NCI-H1694 treated with DMSO at 0.1 percent for 48 hours (cell line): Measurements from ENCODE around the gene REEP3.
A peak's percentile ranks its signal among the peaks of the same experiment; 100 is the strongest.
"Not testable (repeated sequence)": the region's sequence is repeated elsewhere in the genome, so short reads cannot be mapped to it uniquely, and the experiment has no call there.

Experiments
- DNase-seq: peaks from one replicate; lab custom pipeline; 2025; lab: John Stamatoyannopoulos, UW

The REEP3 gene

DNA sequence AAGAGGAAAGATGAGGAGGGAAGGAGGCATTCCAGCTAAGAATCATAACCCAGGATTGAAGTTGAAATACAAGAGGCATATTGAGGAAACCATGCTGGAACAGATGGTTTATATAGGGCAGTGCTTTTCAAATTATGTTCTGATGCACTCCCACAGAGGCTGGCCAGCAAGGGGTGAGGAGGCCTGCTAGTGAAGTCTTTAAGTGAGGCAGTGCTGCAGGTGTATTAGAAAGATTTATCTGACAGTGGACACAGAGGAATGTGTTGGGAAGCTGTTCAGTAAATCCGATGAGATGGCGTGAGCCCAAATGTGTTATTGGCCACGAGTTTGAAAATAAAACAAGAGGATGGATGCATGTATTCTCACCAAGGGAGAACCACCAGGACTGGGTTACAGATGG lies 28.6 kb downstream of the REEP3 start:
- DNase-seq: no peak

DNA sequence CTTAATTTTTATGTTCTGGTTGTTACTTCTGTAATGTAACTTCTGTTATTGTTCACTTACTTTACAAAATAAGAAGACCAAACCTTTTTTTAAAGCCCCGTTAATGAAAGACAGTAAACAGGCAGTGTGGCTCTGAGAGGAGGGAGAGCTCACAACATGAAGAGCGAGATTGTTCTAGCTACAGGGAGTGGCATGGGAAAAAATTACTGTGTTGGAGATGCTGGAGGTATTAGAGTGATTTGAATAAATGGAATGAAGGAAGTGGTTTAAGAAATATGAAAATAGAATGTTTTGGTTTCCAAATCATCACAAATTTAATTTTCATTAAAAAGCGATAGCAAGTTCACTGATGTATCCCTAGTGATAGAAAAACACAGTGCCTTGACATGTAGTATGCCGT lies 31.8 kb downstream of the REEP3 start:
- DNase-seq: no peak

DNA sequence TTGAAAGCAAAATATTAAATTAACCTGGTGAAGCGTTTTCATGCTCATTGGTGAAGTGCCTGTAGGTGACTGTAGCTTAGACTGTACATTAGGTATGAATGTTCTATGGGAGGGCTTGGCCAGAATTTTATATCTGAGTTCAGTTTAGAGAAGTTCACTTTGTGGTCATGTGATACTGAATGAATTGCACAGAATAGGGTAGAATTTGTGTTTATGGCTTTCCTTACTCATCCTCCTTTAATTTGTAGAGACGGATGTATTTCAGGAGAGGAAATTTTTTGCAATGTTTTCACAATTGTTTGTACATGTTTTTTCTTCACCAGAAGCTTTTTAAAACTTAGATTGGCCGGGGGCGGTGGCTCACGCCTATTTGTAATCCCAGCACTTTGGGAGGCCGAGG lies 32.3 kb downstream of the REEP3 start:
- no peak for DNase-seq

DNA sequence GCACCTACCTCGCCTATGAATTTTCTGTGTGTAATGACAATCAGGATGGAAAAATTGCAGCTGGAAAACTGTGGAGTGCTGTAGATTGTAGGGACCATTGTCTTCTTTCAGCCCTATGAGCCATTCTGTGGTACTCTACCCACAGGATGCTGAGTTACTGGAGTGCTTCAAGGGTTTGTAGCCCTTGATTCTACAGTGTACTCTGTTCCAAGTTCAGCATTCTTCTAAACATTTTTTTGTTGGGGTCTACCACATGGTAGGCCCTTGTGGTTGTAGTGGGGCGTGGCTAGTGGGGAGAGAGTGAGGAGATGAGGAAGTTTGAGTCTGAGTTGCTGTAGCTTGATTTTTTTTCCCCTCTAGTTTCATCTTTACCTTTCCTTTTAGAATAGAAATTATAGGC lies 33.5 kb downstream of the REEP3 start:
- DNase-seq: no peak

DNA sequence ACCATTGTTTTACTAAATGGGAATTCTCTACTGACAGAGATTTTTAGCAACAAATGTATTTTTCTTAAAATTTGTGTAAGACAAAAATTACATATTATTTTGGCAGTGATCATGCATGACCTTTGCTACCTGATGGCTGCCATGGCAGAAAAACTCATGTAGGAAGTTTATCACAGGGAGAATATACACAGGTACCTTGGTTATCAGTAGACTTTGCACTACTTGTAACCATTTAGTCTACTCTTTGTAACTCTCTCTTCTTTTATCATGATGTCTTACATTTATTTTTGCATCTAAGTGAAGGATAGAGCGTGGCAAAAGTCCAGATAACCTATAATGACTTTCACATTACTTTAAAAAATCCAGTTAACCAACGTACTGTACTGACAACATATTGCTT lies 34.1 kb downstream of the REEP3 start:
- no peak for DNase-seq

DNA sequence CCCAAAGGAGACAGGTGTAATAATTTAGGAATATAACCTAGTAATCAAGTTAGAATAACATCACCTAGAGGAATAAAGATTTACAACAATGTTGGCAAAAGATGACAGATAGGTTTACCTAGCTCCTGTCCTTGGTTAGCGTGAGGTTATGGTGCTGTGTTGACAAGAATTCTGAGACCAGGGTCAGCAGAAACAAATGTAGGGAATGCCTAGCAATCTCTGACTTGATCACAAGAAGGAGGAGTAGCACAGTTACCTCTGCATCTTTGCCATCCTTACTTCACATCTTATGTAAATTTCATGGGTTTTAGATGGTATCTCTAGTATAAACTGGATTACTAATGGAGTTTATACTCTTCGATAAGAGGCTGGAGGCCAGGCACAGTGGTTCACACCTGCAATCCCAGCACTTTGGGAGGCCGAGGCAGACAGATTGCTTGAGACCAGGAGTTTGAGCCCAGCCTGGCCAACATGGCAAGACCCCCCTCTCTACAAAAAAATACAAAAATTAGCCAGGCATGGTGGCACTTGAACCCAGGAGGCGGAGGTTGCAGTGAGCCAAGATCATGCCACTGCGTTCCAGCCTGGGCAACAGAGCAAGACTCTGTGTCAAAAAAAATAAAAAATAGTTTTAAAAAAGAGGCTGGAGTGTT lies 37.1 kb downstream of the REEP3 start:
- DNase-seq: no peak

DNA sequence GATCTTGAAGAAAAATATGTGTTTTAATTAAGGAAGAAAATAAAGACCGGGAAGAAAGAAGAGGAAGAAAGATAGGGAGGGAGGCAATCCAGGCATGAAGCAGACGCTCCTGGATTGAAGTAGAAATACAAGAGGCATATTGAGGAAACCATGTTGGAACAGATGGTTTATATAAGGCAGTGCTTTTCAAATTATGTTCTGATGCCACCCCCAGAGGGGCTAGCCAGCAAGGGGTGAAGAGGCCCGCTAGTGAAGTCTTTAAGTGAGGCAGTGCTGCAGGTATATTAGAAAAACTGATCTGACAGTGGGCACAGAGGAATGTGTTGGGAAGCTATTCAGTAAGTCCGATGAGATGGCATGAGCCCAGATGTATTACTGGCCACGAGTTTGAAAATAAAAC lies 40.1 kb downstream of the REEP3 start:
- DNase-seq: peak; percentile 77

DNA sequence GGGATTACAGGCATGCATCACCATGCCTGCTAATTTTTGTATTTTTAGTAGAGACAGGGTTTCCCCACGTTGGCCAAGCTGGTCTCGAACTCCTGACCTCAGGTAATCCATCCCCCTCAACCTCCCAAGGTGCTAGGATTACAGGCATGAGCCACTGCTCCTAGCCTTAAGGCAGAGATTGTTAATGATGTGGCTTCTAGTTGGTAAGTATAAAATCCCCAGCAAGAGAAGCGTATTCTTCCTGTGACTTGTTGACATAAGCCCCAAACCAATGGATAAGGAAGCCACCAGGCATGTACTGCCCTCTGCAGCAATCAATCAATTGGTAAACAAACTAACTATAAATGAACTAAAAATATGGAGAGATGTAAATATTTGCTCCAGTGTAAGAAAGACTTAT lies 41.2 kb downstream of the REEP3 start:
- no peak for DNase-seq

DNA sequence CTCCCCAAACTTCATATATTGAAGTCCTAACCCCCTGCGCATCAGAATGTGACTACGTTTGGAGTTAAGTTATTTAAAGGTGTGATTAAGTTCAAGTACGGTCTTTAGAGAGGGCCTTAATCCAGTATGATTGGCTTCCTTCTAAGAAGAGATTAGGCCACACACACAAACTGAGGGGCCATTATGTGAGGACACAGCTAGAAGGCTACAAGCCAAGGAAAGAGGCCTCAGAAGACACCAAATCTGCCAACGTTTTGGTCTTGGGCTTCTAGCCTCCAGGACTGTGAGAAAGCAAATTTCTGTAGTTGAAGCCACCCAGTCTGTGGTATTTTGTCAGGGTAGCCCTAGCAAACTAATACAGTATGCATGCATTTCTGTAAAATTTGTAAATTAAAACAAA lies 41.7 kb downstream of the REEP3 start:
- no peak for DNase-seq

DNA sequence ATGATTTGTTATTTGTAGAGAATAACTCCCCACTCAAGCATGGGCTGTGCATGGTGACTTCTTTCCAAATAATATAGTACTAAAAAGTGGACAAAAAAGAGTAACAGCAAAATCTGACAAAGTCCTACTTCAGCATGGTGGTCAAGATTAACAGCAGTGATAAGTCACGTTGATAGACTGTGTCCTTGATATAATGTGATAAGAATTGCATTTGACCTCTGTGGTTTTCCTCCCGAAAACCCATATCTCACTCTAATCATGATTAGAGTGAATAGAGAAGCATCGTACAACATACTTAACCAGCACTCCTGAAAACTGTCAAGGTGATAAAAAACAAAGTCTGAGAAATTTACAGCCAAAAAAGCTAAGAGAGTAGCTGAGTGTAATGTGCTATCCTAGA lies 42.4 kb downstream of the REEP3 start:
- no peak for DNase-seq

DNA sequence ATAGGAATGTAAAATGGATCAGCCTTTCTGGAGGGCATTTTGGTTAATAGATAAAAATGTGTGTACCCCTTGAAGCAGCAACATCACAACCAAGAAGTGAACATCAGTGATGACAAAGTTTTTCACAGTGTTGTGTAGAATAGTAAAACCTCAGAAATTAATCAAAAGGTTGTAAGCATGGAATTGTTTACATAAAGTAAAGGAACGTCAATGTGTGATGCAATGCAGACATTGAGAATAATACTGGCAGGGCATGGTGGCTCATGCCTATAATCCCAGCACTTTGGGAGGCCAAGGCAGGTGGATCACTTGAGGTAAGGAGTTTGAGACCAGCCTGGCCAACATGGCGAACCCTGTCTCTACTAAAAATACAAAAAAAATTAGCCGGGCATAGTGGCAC lies 43.5 kb downstream of the REEP3 start:
- not testable (repeated sequence) for DNase-seq

DNA sequence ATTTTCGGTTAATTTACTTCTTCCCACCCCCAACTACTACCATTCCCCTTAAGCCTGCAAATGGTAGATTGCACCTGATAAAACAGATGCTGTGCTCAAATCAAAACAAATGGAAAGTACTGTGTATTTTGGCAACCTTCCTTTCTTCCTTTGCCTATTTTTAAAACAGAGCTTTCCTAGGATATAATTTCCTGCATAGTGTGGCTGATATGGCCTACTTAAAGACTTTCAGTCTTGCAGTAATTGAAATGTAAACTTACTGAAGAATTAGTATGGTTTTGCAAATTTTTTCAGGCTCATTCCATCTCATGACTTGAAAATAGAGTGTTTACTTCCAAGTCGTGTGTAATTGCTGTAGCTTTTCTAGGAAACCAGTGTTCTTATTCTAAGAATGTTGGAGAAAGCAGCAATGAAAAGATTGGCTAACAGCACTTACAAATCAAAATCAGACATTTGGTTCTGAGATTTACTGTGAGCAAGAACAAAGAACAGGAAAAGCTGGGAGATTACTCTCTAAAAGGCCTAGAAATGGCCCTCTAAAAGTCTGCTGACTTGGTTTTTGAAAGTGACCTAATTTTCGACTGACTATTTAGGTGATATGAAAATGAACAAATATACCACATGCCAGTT lies 52.0 kb downstream of the REEP3 start:
- peak; percentile 37 for DNase-seq

DNA sequence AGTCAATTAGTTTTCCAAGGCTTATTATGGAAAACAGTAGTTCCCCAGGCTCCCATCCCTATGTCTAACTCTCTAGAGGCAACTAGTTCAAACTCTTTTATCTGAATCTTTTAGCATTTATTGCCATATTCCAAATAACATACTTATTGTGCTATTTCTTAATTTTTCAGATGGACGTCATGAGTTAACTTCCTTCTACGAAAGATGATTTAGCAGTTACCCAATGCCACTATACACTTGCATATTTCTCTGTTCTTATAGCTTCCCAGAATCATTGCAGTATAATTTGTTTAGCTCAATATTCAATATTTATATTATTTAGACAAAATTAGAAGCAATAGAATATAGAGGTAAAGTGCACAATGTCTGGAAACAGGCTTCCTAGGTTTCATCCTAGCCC lies 52.8 kb downstream of the REEP3 start:
- no peak for DNase-seq

DNA sequence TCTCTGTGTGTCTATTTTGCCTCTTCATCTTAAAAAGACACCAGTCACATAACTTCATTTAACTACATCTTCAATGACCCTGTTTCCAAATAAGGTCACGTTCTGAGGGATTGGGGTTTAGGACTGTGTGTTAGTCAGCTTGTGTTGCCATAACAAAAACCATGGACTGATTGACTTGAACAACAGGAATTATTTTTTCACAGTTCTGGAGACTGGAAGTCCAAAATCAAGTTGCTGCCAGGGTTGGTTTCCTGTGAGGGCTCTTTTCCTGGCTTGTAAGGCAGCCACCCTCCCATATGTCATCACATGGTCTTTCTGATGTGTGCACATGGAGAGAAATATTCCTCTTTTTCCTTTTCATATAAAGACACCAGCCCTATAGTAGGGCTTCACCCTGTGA lies 55.3 kb downstream of the REEP3 start:
- no peak for DNase-seq

DNA sequence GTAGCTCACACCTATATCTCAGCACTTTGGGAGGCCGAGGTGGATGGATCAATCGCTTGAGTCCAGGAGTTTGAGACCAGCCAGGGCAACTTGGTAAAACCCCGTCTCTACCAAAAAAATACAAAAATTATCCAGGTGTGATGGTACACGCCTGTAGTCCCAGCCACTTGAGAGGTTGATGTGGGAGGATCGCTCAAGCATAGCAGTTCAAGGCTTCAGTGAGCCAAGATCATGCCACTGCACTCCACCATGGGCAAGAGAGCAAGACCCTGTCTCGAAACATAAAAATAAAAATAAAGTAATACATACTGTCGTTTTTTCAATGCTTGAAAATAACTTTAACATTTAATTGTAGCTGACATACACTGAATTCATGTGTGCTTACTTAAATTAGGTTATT lies 57.3 kb downstream of the REEP3 start:
- DNase-seq: no peak

DNA sequence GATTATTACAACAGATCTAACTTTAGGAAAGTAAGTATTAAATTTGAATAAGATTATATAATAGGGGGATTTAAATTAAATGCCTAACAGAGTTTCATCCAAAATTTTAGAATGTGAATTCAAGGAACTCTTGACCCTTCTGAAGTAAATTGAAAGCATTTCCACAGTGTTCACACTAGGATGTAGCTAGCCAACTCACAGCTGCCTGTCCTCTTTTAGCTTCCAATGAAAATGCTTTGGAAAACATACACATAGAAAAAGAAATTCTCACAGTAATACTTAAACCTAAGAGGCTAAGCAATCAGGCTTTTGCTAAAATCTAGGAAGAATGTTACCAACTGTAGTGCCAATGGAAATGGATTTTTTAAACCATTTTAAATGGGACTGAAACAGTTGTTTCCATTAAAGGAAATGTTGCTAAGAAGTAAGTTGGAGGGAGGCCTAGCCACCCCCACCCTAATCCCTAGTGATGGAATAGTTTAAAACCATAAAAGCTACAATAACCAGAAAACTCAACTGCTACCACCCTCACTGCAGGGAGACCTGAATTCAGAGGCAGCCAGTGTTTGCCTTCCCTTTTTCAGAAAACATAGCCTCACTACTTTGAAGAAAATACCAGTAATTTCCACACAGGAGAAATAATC lies 58.3 kb downstream of the REEP3 start:
- no peak for DNase-seq

DNA sequence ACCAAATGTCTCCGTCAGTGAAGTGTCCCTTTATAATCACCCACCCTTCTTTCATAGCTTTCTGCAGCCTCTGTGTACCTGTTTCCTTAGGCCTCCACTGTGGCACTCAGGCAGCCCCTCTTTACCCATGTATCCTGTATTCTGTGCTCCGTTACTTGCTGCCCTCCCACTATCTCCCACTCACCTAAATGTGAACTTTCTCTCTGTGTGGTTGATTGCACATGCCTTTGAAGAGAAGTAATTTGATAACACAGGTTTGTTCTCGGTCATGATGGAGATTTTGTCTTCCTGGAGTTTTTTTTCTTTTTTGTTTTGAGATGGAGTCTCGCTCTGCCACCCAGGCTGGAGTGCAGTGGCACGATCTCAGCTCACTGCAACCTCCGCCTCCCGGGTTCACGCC lies 61.5 kb downstream of the REEP3 start:
- DNase-seq: no peak

DNA sequence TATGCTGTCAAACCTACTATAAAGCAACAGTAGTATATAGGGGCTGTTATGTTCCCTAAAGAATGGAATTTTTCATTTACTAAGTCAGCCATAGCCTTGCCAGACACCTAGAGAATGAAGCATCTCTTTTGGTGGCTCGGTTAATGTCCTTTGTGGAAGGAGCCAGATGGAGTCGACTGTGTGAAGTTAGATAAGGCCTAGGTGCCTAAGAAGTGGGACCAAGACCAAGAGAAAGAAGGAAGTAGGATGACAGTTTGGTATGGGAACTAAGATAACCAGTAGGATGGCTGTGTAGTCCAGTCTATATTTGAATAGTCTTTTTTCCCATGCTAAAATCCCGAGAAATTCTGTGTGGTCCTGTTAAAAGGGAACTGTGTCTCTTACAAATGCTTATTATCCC lies 62.2 kb downstream of the REEP3 start:
- no peak for DNase-seq

DNA sequence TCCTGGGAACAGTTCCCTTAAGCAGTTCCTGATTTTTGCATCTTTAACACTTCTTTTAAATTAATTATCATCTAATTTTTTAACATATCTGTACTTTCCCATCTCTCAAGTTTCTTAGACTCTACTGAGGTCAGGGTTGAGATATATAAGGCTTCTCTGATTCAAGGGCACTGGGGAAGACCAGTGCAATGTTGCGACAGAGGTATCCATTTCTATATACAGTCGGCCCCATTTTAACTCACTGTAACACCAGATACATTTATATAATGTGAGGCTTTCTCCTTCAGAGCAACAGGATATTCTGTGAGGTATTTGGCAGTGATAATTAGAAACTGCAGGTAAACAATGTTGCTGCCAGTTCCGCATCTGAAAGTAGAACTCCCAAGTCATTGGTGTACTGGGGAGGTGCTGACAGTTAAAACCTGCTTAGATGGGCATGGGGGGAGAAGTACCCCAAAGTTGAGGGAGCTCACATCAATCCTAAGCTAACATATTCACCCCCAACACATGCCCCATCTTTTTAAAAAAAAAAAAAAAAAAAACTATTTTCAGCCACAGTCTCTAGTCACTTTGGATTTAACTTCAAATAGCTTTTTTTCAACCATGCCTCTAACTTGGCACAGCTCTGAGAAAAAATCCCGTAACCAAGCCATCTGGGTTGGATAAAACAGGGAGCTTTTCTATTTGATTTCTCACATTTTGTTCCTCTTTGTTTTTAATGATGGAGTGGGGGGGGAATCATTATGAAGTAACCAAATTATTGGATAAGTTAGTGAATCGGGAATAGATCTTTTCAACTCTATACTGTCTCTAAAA lies 62.9 kb downstream of the REEP3 start:
- DNase-seq: peak; percentile 40

DNA sequence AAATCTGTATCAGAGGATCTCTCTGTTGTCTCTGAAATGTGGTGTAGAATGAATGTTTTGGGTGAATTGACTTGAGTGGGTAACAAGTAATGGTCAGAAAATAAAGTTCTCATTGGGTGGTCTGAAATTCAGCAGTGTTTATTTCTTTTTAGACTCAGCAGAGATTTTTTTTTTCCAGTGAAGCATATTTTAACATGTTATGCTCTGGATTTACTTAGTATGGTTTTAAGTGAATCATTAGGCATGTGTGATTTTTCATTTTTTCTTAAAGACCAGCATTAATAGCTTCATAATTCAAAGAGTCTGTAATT lies 63.5 kb downstream of the REEP3 start:
- no peak for DNase-seq

DNA sequence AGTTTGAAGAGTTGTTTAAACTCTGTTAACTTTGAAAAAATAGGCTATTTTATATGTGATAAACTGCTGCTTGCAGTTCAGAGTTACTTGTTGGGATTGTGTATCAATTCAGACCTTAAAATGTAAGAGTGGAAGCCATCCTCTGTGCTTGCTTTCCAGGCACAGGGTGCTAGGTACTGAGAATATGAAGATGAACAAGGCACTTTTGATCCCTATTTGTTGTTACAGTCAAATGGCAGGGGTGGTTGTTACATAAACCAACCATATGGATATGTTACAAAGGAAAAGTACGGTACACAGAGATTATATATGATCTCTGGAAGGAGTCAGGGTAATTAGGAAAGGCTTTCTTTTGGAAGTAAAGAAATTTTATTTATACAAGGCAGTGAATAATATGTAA lies 63.8 kb downstream of the REEP3 start:
- peak; percentile 35 for DNase-seq

DNA sequence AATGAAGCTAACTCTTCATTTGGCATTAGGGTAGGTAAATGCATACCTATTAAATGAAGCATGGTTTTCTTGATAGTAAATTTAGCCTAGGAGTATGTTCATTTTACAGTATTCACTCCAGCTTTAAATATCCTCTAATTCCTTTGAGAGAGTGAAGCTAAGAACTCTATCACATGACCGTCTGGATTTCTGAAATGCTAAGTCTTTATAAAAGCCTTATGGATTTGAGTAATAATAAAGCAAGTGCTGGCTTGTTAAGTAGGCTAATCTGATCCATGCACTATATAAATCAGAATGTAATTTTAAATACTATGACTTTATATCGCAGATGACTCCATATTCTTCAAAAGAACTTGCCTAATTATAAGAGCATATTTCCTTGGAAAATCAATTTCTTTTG lies 64.8 kb downstream of the REEP3 start:
- no peak for DNase-seq

DNA sequence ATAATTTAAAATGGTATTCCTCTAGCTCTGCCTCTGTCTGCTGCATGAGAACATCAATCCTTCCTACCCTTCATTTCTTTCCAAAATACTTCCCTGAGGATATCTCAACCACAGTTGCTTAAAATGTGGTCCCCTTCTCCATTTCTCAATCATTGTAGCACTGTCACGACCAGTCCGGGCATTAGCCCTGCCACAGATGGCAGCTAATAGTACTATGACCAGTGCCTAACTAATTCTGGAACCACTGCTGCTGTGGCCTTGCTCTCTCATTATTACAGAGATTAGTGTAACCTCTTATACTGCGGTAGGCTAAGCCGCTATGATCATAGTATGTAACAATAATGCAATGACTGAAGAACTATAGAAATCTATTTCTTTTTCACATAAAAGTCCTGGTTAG lies 66.0 kb downstream of the REEP3 start:
- DNase-seq: no peak
